Measurements from ENCODE around the gene CD5L.

CD5L gene

DNA sequence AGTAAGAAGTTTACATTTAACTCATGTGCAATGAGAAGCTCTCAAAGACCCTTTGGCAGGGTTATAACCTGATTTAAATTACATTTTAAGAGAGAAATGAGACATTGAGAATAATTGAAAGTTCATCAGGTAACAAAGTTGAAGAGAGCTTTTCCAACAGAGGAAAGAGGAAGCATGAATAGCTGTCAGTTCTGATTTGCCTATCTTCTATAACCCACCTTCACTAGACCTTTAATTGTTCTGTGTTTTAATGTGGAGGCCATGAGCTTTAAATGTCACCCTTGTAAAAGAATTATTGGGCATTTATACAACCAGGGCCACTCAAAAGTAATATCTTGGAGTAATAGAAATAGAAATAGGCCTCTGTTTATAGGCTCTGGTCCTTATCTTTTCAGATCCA is 12.4 kb downstream of the CD5L start:
- DNase-seq (ENCODE audit: low read depth) = no peak

DNA sequence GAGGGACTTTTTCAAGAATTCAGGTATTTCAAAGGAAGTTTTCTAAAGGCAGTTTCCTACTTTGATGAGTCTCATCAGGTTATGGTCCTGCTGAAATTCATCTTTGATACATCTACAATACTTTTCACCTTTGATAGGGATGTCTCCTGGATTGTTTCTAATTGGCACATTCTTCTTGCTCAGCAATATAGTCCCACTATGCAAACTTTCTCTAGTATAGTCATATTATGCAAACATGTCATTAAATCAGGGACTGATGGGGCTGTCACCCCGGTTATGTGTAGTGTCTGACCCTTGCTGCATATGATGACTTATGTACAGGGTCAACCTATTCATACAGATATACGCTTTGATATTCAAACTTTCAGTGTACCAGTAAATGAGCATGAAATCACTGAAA is 21.3 kb downstream of the CD5L start:
- TF ChIP-seq, protein P1, sequence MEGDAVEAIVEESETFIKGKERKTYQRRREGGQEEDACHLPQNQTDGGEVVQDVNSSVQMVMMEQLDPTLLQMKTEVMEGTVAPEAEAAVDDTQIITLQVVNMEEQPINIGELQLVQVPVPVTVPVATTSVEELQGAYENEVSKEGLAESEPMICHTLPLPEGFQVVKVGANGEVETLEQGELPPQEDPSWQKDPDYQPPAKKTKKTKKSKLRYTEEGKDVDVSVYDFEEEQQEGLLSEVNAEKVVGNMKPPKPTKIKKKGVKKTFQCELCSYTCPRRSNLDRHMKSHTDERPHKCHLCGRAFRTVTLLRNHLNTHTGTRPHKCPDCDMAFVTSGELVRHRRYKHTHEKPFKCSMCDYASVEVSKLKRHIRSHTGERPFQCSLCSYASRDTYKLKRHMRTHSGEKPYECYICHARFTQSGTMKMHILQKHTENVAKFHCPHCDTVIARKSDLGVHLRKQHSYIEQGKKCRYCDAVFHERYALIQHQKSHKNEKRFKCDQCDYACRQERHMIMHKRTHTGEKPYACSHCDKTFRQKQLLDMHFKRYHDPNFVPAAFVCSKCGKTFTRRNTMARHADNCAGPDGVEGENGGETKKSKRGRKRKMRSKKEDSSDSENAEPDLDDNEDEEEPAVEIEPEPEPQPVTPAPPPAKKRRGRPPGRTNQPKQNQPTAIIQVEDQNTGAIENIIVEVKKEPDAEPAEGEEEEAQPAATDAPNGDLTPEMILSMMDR (IDR thresholded peaks at IDR 0.05; ENCODE audit: control insufficient read depth, insufficient read depth, low read depth, low read length, missing control alignments) = no peak
- DNase-seq (ENCODE audit: low read depth) = no peak
- no peak overlapping the region for H3K4me3 ChIP-seq (ENCODE audit: control insufficient read depth, low read depth, low read length)

More for the DNA sequence above, 12.4 kb downstream of the CD5L start:
- H3K4me3 ChIP-seq (ENCODE audit: control insufficient read depth, low read depth, low read length) = no peak overlapping the region
- TF ChIP-seq, protein P1 (IDR thresholded peaks at IDR 0.05; ENCODE audit: control insufficient read depth, insufficient read depth, low read depth, low read length, missing control alignments) = no peak

DNA sequence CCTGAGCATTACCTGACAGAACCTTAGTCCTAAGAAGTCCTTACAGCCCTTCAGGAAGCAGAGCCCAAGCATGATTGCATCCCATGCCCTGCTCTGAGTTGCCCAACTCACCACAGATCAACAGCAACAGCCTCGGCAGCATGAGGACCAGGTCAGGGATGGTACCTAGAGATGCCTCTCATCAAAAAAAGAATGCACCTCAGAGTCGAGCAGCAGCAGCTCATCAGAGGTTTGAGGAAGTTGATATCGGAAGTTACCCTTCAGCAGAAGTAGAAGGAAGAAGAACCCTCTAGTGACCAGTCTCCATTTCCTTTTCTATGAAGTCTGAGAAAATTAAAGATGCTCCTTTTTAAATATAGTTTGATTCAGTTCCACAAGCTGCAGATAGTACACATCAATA is 21.7 kb downstream of the CD5L start, which contains the start of gene FCRL1:
FCRL1 (minus strand) TSS at position 225 of the 400 bp plus-strand sequence; CDS start at position 142, 83 bp downstream.
- TF ChIP-seq, protein P1 (IDR thresholded peaks at IDR 0.05; ENCODE audit: control insufficient read depth, insufficient read depth, low read depth, low read length, missing control alignments) = no peak
- no peak for DNase-seq (ENCODE audit: low read depth)
- H3K4me3 ChIP-seq (ENCODE audit: control insufficient read depth, low read depth, low read length) = no peak within 1 kb of the TSS

DNA sequence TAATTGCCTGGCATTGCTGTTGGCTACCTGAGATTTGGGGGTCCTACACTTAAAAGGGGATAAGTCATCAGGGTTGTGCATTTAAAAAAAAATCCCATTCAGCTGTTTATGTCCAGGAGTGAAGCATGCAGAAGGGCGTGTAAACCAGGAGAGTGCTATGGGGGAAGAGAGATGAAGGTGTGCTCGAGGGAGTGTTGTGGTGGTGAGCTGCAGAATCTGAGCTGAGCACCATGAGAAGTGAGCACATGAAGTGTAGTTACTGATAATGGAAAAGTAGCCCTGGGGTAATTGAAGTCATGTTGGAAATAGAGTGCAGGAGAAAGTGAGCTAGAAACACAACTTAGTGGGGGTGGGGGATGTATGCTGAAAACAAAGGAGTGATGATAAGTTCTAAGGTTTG is 22.4 kb downstream of the CD5L start:
- no peak for DNase-seq (ENCODE audit: low read depth)
- H3K4me3 ChIP-seq (ENCODE audit: control insufficient read depth, low read depth, low read length) = no peak overlapping the region
- TF ChIP-seq, protein P1 (IDR thresholded peaks at IDR 0.05; ENCODE audit: control insufficient read depth, insufficient read depth, low read depth, low read length, missing control alignments) = no peak

DNA sequence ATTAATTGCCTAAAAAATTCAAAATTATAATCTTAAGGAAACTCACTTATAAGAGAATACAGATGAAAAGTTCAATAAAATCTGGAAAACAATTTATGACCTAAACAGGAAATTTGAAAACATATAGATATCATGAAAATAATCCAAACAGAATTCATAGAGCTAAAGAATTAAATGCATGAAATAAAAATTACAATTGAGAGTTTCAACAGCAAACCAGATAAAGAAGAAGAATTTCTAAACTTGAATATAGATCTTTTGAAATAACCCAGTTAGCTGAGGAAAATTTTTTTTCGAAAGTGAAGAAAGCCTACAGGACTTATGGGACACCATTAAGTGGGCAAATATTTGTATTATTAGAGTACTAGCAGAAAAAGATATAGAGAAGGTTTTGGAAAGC is 28.3 kb downstream of the CD5L start:
- TF ChIP-seq, protein P1 (IDR thresholded peaks at IDR 0.05; ENCODE audit: control insufficient read depth, insufficient read depth, low read depth, low read length, missing control alignments) = no peak
- H3K4me3 ChIP-seq (ENCODE audit: control insufficient read depth, low read depth, low read length) = no peak overlapping the region
- DNase-seq (ENCODE audit: low read depth) = no peak

DNA sequence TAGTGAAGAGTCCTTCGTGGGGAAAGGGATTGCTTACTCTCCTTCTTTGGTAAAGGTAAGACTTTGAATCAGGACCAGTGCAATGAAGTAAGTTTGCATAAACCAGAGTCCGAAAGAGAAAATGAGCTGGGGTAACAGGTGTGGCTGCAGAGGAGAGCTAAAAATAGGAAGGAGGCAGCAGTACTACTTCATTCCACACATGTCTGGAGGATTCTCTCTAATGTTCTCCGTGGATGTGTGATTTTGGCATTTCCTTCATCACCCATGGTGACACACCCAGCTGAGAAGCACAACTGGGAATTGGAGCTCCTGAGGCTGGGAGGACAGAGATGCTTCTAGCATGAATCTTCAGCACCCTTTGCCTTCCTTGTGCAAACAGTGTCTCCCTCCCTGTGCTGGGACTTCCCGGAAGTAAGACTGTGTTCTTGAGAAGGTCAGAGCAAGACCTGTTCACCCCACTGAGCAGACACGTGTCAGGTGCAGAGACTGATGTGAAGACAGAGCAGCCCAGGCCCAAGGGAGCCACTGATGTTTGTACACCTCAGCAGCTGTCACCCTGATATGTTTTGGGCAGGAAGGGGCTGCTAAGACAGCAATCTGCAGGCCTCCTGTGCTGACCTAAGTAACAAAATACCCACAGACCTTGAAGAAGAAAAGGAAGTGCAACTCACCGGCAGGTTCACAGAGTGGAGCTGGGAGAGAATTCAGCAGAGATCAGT is 35.0 kb downstream of the CD5L start:
- H3K4me3 ChIP-seq (ENCODE audit: control insufficient read depth, low read depth, low read length) = no peak overlapping the region
- TF ChIP-seq, protein P1 (IDR thresholded peaks at IDR 0.05; ENCODE audit: control insufficient read depth, insufficient read depth, low read depth, low read length, missing control alignments) = no peak
- DNase-seq (ENCODE audit: low read depth) = no peak

Data from AG09309 (cell line).